MM.1S (cell line): ENCODE results near the gene TP53I13.

Source experiments
- CTCF ChIP-seq: fragments of 300-600 bp; sonication (generic); IDR thresholded peaks from 2 replicates; pipeline ENCODE4 v1.5.1; 2016; ENCODE audit warnings: antibody characterized with exemption, low read length, mixed read lengths
- EZH2 ChIP-seq: fragments of 300-600 bp; sonication (generic); optimal IDR thresholded peaks from 2 replicates; pipeline ENCODE3; 2017; ENCODE audit warnings: low read depth, mild to moderate bottlenecking, antibody characterized with exemption, low read length, mixed read lengths

GRCh38 chr17:29617125-29617480 lies 48.6 kb downstream of the TP53I13 start:
- peak; percentile 94 for TF ChIP-seq CTCF
- no peak for TF ChIP-seq EZH2
